Measurements from ENCODE around the gene ITPR1.

DNA sequence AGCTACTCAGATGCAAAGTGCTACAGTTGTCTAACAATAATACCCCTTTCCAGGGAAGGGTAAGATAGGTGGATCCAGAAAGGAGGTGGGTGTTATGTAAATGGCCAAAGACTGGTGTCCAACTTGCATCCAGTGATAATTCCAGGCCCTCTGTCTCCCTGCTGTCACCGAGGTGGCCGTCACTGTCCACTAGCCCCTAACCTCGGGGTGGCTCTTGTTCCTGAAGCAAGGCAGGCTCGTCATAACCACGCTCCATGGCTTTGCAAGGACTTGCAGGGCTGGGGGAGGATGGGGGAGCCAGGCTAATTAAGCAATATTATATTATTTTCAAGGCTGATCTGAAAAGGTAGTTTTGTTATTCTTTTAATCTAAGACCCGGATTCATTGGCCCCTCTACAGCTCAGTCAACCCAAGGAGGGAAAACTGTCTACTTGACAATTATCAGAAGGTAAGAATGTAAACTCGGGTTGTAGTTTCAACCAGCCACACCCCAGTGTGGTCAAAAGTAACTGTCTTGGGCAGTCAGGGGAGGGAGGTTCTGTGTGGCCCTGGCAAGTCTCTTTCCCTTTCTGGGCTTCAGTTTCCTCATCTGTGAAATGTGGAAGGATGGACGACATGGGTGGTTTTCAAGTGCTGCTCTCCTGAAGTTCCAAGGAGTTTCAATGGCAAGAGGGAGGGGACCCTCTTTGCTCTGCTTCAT, 266.0 kb downstream of the ITPR1 start:
- TF ChIP-seq CTCF (conservative IDR thresholded peaks at IDR 0.05; ENCODE audit: low read length) = no peak
- no peak for TF ChIP-seq EZH2phosphoT487 (IDR thresholded peaks at IDR 0.05; ENCODE audit: borderline replicate concordance)

Measured in Loucy (cell line).